Measurements from ENCODE around the gene OBSCN. TPM values are rescaled to one million over a fixed set of nuclear protein-coding genes. Genes with fewer than 3 reads are reported as not detected.

OBSCN gene
- total and polyA plus RNA-seq, 10 of the 15 experiments (the other 5 are each of a cell fraction or from before 2014, with no cell fraction given): 0.01 to 0.36 (median 0.08) TPM; not detected in 2

DNA sequence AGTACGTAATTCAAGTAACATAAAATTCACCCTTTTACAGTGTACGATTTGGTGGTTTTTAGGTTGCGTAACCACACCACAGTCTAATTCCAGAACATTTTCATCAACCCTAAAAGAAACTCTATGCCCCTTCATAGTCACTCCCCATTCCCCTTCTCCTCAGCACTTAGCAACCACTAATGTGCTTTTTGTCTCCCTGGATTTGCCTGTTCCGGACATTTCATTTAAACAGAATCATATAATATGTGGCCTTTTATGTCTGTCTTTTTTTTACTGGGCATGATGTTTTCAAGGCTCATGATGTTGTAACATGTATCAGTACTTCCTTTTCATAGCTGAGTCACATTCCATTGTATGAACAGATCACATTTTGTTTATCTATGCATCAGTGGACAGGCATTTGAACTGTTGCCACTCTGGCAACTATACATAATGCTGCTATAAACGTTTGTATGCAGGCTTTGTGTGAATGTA is 20.8 kb downstream of the OBSCN start:
- Histone ChIP-seq H3K27me3 (replicated peaks in 1 of 2; ENCODE audit: control insufficient read depth in 2 of 2, insufficient read depth in 2 of 2, low read length in 1 of 2) (no peaks in the 10 kb centered on the region), H3K9me3 (replicated peaks; ENCODE audit: control insufficient read depth, insufficient read depth, low read length) (no peaks in the 10 kb centered on the region; the same call in 2 of the 3 replicates), H3K4me2 (ENCODE audit: control insufficient read depth, insufficient read depth) (no peak overlapping the region), H3K9ac (ENCODE audit: control insufficient read depth, insufficient read depth, low read length) (no peak overlapping the region), H2AFZ (ENCODE audit: control insufficient read depth, low read depth, low read length) (no peak overlapping the region), H3K36me3 (ENCODE audit: control insufficient read depth in 2 of 2, insufficient read depth in 2 of 2, low read length in 1 of 2) (no peaks in the 10 kb centered on the region), H4K20me1 (ENCODE audit: control insufficient read depth, insufficient read depth) (no peaks in the 10 kb centered on the region), H3K4me3 (no peak overlapping the region), H3K79me2 (ENCODE audit: control insufficient read depth, insufficient read depth, low read length) (no peaks in the 10 kb centered on the region), H3K4me1 (ENCODE audit: control insufficient read depth, insufficient read depth, low read length) (no peaks in the 10 kb centered on the region), H3K27ac (ENCODE audit: control insufficient read depth, insufficient read depth) (no peak overlapping the region)
- 53% methylated on average over 5 of the region's 5 CpGs for WGBS (ENCODE audit: insufficient coverage, insufficient replicate concordance, low lambda C conversion rate, missing lambda C conversion rate)
- intact Hi-C loops (cut with micrococcal nuclease; ENCODE audit: unreplicated experiment): no loop called here
- BruUV-seq (replicated peaks): no TSS peak
- FAIRE-seq (no peak), ATAC-seq (no peak), DNase-seq (ENCODE audit: low read depth, low spot score) (no peak)
- TF ChIP-seq RBBP5 (conservative IDR thresholded peaks at IDR 0.05): no peak
- TF ChIP-seq SPI1 (IDR thresholded peaks at IDR 0.05; ENCODE audit: borderline replicate concordance, insufficient read depth, low read depth, low read length): no peak
- TF ChIP-seq ATF7 (IDR thresholded peaks at IDR 0.05; ENCODE audit: low read depth): no peak
- CTCF ChIA-PET: interaction anchor here (1.5 kb wide), 1 partner anchor 98 kb away, joined by 3 read pairs; no protein-coding TSS in a partner anchor
- RAD21 ChIA-PET (ENCODE audit: unreplicated experiment): no interaction called here
- in situ Hi-C loops (cut with MboI): no loop called here
- POLR2A ChIA-PET: no interaction called here
- SMC1A ChIA-PET (ENCODE audit: uncharacterized antibody, unreplicated experiment): no interaction called here

DNA sequence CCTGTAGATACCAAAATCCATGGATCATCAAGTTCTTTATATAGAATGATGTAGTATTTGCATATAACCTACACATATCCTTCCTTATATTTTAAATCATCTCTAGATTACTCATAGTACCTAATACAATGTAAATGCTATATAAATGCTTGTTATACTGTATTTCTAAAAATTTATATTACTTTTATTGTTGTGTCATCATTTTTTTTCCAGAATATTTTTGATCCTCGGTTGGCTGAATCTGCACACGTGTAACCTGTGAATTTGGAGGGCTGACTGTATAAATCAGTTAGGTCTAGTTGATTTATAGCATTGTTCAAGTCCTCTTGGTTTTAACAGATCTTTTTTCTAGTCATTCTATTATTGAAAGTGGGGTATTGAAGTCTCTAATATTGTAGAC is 23.3 kb downstream of the OBSCN start:
- BruUV-seq (replicated peaks): no TSS peak
- SMC1A ChIA-PET (ENCODE audit: uncharacterized antibody, unreplicated experiment): no interaction called here
- 0% methylated on average over 2 of the region's 2 CpGs for whole genome bisulfite sequencing (ENCODE audit: insufficient coverage, insufficient replicate concordance, low lambda C conversion rate, missing lambda C conversion rate)
- no peak for DNase-seq (ENCODE audit: low read depth, low spot score)
- Histone ChIP-seq H3K36me3 (ENCODE audit: control insufficient read depth in 2 of 2, insufficient read depth in 2 of 2, low read length in 1 of 2) (no peaks in the 10 kb centered on the region), H3K4me2 (ENCODE audit: control insufficient read depth, insufficient read depth) (no peak overlapping the region), H3K4me1 (ENCODE audit: control insufficient read depth, insufficient read depth, low read length) (no peaks in the 10 kb centered on the region), H3K9me3 (replicated peaks; ENCODE audit: control insufficient read depth, insufficient read depth, low read length) (no peaks in the 10 kb centered on the region), H3K27ac (ENCODE audit: control insufficient read depth, insufficient read depth) (no peak overlapping the region), H4K20me1 (ENCODE audit: control insufficient read depth, insufficient read depth) (no peaks in the 10 kb centered on the region), H3K27me3 (replicated peaks in 1 of 2; ENCODE audit: control insufficient read depth in 2 of 2, insufficient read depth in 2 of 2, low read length in 1 of 2) (no peaks in the 10 kb centered on the region), H3K79me2 (ENCODE audit: control insufficient read depth, insufficient read depth, low read length) (no peaks in the 10 kb centered on the region), H3K4me3 (no peak overlapping the region), H2AFZ (ENCODE audit: control insufficient read depth, low read depth, low read length) (no peak overlapping the region), H3K9ac (ENCODE audit: control insufficient read depth, insufficient read depth, low read length) (no peak overlapping the region)
- CTCF ChIA-PET: no interaction called here
- ATAC-seq: no peak
- FAIRE-seq: no peak
- in situ Hi-C loops (cut with MboI): no loop called here
- POLR2A ChIA-PET: no interaction called here
- intact Hi-C loops (cut with micrococcal nuclease; ENCODE audit: unreplicated experiment): no loop called here
- RAD21 ChIA-PET (ENCODE audit: unreplicated experiment): no interaction called here
- no peak for TF ChIP-seq SMC3 (IDR thresholded peaks at IDR 0.05; ENCODE audit: borderline replicate concordance, low read length)
- no peak for TF ChIP-seq IKZF2 (IDR thresholded peaks at IDR 0.05)
- TF ChIP-seq SUPT20H (IDR thresholded peaks at IDR 0.05; ENCODE audit: borderline replicate concordance, control insufficient read depth, low read depth, low read length): no peak
- TF ChIP-seq STAT1 (conservative IDR thresholded peaks at IDR 0.05): no peak
- no peak for TF ChIP-seq TAF1 (IDR thresholded peaks at IDR 0.05; ENCODE audit: borderline replicate concordance, low read depth, low read length)
- TF ChIP-seq, protein P1, sequence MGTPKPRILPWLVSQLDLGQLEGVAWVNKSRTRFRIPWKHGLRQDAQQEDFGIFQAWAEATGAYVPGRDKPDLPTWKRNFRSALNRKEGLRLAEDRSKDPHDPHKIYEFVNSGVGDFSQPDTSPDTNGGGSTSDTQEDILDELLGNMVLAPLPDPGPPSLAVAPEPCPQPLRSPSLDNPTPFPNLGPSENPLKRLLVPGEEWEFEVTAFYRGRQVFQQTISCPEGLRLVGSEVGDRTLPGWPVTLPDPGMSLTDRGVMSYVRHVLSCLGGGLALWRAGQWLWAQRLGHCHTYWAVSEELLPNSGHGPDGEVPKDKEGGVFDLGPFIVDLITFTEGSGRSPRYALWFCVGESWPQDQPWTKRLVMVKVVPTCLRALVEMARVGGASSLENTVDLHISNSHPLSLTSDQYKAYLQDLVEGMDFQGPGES (IDR thresholded peaks at IDR 0.05): no peak
- TF ChIP-seq MEF2A (IDR thresholded peaks at IDR 0.05; ENCODE audit: insufficient read depth, low read depth, low read length): no peak
- no peak for TF ChIP-seq NFYB (IDR thresholded peaks at IDR 0.05; ENCODE audit: insufficient read depth, low read depth, low read length)
- TF ChIP-seq, protein P2, sequence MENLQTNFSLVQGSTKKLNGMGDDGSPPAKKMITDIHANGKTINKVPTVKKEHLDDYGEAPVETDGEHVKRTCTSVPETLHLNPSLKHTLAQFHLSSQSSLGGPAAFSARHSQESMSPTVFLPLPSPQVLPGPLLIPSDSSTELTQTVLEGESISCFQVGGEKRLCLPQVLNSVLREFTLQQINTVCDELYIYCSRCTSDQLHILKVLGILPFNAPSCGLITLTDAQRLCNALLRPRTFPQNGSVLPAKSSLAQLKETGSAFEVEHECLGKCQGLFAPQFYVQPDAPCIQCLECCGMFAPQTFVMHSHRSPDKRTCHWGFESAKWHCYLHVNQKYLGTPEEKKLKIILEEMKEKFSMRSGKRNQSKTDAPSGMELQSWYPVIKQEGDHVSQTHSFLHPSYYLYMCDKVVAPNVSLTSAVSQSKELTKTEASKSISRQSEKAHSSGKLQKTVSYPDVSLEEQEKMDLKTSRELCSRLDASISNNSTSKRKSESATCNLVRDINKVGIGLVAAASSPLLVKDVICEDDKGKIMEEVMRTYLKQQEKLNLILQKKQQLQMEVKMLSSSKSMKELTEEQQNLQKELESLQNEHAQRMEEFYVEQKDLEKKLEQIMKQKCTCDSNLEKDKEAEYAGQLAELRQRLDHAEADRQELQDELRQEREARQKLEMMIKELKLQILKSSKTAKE (IDR thresholded peaks at IDR 0.05; ENCODE audit: low read depth, poor library complexity, severe bottlenecking): no peak
- TF ChIP-seq ATF7 (IDR thresholded peaks at IDR 0.05; ENCODE audit: low read depth): no peak
- TF ChIP-seq MTA3 (IDR thresholded peaks at IDR 0.05; ENCODE audit: borderline replicate concordance, low read length): no peak
- no peak for TF ChIP-seq ESRRA (IDR thresholded peaks at IDR 0.05; ENCODE audit: low read length)
- TF ChIP-seq, protein P3, sequence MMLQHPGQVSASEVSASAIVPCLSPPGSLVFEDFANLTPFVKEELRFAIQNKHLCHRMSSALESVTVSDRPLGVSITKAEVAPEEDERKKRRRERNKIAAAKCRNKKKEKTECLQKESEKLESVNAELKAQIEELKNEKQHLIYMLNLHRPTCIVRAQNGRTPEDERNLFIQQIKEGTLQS (IDR thresholded peaks at IDR 0.05; ENCODE audit: borderline replicate concordance, extremely low read depth, low read depth, low read length): no peak
